H1 (cell line): ENCODE data around the gene MINAR1. TPM values are rescaled to one million over a fixed set of nuclear protein-coding genes. Genes with fewer than 3 reads are reported as not detected.

Experiments
- CTCF ChIA-PET: fragments of 300-600 bp; sonication (Branson Sonifier 250); formaldehyde crosslinking; loops from one replicate; lab custom pipeline; 2021; ENCODE audit not compliant: partially characterized antibody; lab: Charles Lee
- POLR2A ChIA-PET: fragments of 300-600 bp; sonication (Branson Sonifier 250); formaldehyde crosslinking; loops from one replicate; lab custom pipeline; 2021; ENCODE audit warnings: inconsistent platforms; ENCODE audit not compliant: partially characterized antibody; lab: Charles Lee
- DNase-seq, 2 experiments: peaks; one replicate each; pipeline versions ENCODE4 v3.0.0 to v3.0.0-alpha.2; 2010 to 2022; ENCODE audit warnings: low spot score in 2 of 2, low read depth in 1 of 2, mixed read lengths in 1 of 2
- FAIRE-seq: peaks from 2 replicates; lab custom pipeline; 2011; peaks lifted over from hg19 to GRCh38; lab: Jason Lieb, UNC
- H2AFZ ChIP-seq: 2 replicates; pipeline ENCODE4 v1.8.1; 2012; ENCODE audit warnings: low read length, inconsistent platforms
- H2AK5ac ChIP-seq: 2 replicates; pipeline ENCODE4 v1.6.1; 2013; ENCODE audit warnings: low read depth, low read length
- H2BK120ac ChIP-seq: replicated peaks from 2 replicates; pipeline ENCODE3; 2013; ENCODE audit warnings: low read depth, low read length, inconsistent platforms
- H2BK12ac ChIP-seq: 2 replicates; pipeline ENCODE4 v1.6.1; 2013; ENCODE audit warnings: low read depth, low read length
- H2BK15ac ChIP-seq: 2 replicates; pipeline ENCODE4 v1.6.1; 2013; ENCODE audit warnings: low read length
- H2BK20ac ChIP-seq: 2 replicates; pipeline ENCODE4 v1.6.1; 2013; ENCODE audit warnings: low read length
- H2BK5ac ChIP-seq: 2 replicates; pipeline ENCODE4 v1.6.1; 2013; ENCODE audit warnings: low read depth, low read length
- H3K14ac ChIP-seq: 2 replicates; pipeline ENCODE4 v1.6.1; 2013; ENCODE audit warnings: inconsistent platforms; ENCODE audit not compliant: insufficient read length
- H3K18ac ChIP-seq: 2 replicates; pipeline ENCODE4 v1.6.1; 2013; ENCODE audit warnings: low read length; ENCODE audit errors: extremely low read depth
- H3K23ac ChIP-seq: 2 replicates; pipeline ENCODE4 v1.6.1; 2013; ENCODE audit warnings: inconsistent platforms; ENCODE audit not compliant: insufficient read length
- H3K23me2 ChIP-seq: 2 replicates; pipeline ENCODE4 v1.6.1; 2013; ENCODE audit warnings: low read depth, low read length
- H3K27ac ChIP-seq: 2 replicates; pipeline ENCODE4 v1.6.1; 2011; ENCODE audit warnings: low read depth, low read length, inconsistent platforms
- H3K27me3 ChIP-seq, 4 experiments: replicated peaks in 1 of 4; 1 replicate in 1 of 4; 2 replicates in 3 of 4; pipeline versions ENCODE4 v1.6.1 to v1.8.1; 2011 to 2013; ENCODE audit warnings: low read length in 3 of 4, mild to moderate bottlenecking in 3 of 4, inconsistent platforms in 2 of 4, mixed read lengths in 2 of 4, moderate library complexity in 1 of 4; ENCODE audit not compliant: control insufficient read depth in 3 of 4, insufficient read depth in 3 of 4; ENCODE audit errors: extremely low read depth in 1 of 4
- H3K36me3 ChIP-seq, 4 experiments: 2 replicates each; pipeline versions ENCODE4 v1.6.1 to v1.8.1; 2011 to 2013; ENCODE audit warnings: mild to moderate bottlenecking in 4 of 4, low read length in 3 of 4, moderate library complexity in 2 of 4, control low read depth in 1 of 4, inconsistent platforms in 1 of 4; ENCODE audit not compliant: insufficient read depth in 4 of 4, control insufficient read depth in 2 of 4
- H3K4ac ChIP-seq: replicated peaks from 2 replicates; pipeline ENCODE3; 2013; ENCODE audit warnings: low read length, low read depth, mixed read lengths, inconsistent platforms; ENCODE audit not compliant: insufficient read length
- H3K4me1 ChIP-seq, 4 experiments: replicated peaks in 1 of 4; 1 replicate in 1 of 4; 2 replicates in 3 of 4; pipeline versions ENCODE4 v1.6.1 to v1.8.1; 2011 to 2013; ENCODE audit warnings: low read length in 3 of 4, inconsistent platforms in 2 of 4, mixed read lengths in 1 of 4; ENCODE audit not compliant: insufficient read depth in 4 of 4, control insufficient read depth in 3 of 4
- H3K4me2 ChIP-seq, 2 experiments: 2 replicates each; pipeline versions ENCODE4 v1.6.1 to v1.8.1; 2011 to 2013; ENCODE audit warnings: low read depth in 2 of 2, low read length in 2 of 2, control low read depth in 1 of 2, inconsistent platforms in 1 of 2, mild to moderate bottlenecking in 1 of 2; ENCODE audit not compliant: insufficient read depth in 1 of 2
- H3K4me3 ChIP-seq, 4 experiments: fragments of 200-600, 300-600 bp in 1 of 4; sonication (generic), shearing (Covaris generic), sonication (Bioruptor Twin) in 1 of 4; 2 replicates each; pipeline versions ENCODE4 v1.5.1 to v1.8.1; 2011 to 2016; ENCODE audit warnings: low read length in 4 of 4, low read depth in 3 of 4, control low read depth in 2 of 4, inconsistent platforms in 2 of 4, mild to moderate bottlenecking in 2 of 4, mixed read lengths in 1 of 4, moderate library complexity in 1 of 4; ENCODE audit not compliant: insufficient read depth in 2 of 4; ENCODE audit errors: extremely low read depth in 1 of 4
- H3K56ac ChIP-seq: replicated peaks from 2 replicates; pipeline ENCODE3; 2013; ENCODE audit warnings: low read depth, mild to moderate bottlenecking, mixed read lengths, low read length, inconsistent platforms; ENCODE audit not compliant: insufficient read length
- H3K79me1 ChIP-seq: 2 replicates; pipeline ENCODE4 v1.6.1; 2013; ENCODE audit warnings: low read depth, low read length, control low read depth
- H3K79me2 ChIP-seq, 2 experiments: 2 replicates each; pipeline versions ENCODE4 v1.6.1 to v1.8.1; 2012 to 2013; ENCODE audit warnings: low read length in 2 of 2, mild to moderate bottlenecking in 2 of 2, inconsistent platforms in 1 of 2; ENCODE audit not compliant: insufficient read depth in 2 of 2, control insufficient read depth in 1 of 2
- H3K9ac ChIP-seq, 4 experiments: replicated peaks in 1 of 4; 1 replicate in 1 of 4; 2 replicates in 3 of 4; pipeline versions ENCODE4 v1.6.1 to v1.8.1; 2011 to 2013; ENCODE audit warnings: low read depth in 3 of 4, low read length in 3 of 4, control low read depth in 2 of 4, mild to moderate bottlenecking in 2 of 4, moderate library complexity in 2 of 4, inconsistent platforms in 1 of 4; ENCODE audit errors: extremely low read depth in 1 of 4
- H3K9me3 ChIP-seq, 2 experiments: 2 replicates each; pipeline versions ENCODE4 v1.6.1 to v1.8.1; 2012 to 2013; ENCODE audit warnings: mild to moderate bottlenecking in 2 of 2, moderate library complexity in 2 of 2, control low read depth in 1 of 2, inconsistent platforms in 1 of 2, low read depth in 1 of 2, low read length in 1 of 2, mixed read lengths in 1 of 2; ENCODE audit not compliant: insufficient read depth in 2 of 2
- H4K20me1 ChIP-seq, 2 experiments: replicated peaks in 1 of 2; 2 replicates each; pipeline versions ENCODE3 to v1.8.1; 2011 to 2013; ENCODE audit warnings: inconsistent platforms in 2 of 2, low read length in 2 of 2, mild to moderate bottlenecking in 1 of 2; ENCODE audit not compliant: insufficient read depth in 2 of 2, control insufficient read depth in 1 of 2
- H4K5ac ChIP-seq: 2 replicates; pipeline ENCODE4 v1.6.1; 2013; ENCODE audit warnings: low read length, low read depth, mixed read lengths, inconsistent platforms; ENCODE audit not compliant: insufficient read length
- H4K8ac ChIP-seq: 2 replicates; pipeline ENCODE4 v1.8.0; 2013; ENCODE audit warnings: mild to moderate bottlenecking, moderate library complexity, low read length, inconsistent platforms; ENCODE audit not compliant: insufficient read depth; ENCODE audit errors: extremely low read depth
- H4K91ac ChIP-seq: replicated peaks from 2 replicates; pipeline ENCODE3; 2013; ENCODE audit warnings: low read length, mixed read lengths, inconsistent platforms; ENCODE audit not compliant: insufficient read length
- BCL11A ChIP-seq, 2 experiments: IDR thresholded peaks; one replicate each; pipeline ENCODE4 v1.6.1; 2011; ENCODE audit warnings: low read depth in 2 of 2, low read length in 2 of 2, mild to moderate bottlenecking in 2 of 2
- CREB1 ChIP-seq: IDR thresholded peaks from 2 replicates; pipeline ENCODE4 v1.6.1; 2012; ENCODE audit warnings: inconsistent platforms
- JUN ChIP-seq: IDR thresholded peaks from 2 replicates; pipeline ENCODE4 v1.6.1; 2011; ENCODE audit warnings: low read depth, mild to moderate bottlenecking, improper control_type of control experiment, low read length
- SIN3A ChIP-seq, 2 experiments: IDR thresholded peaks in 1 of 2; conservative IDR thresholded peaks in 1 of 2; 2 replicates each; pipeline ENCODE4 v1.6.1; 2011 to 2012; ENCODE audit warnings: low read length in 2 of 2, improper control_type of control experiment in 1 of 2, low read depth in 1 of 2, mild to moderate bottlenecking in 1 of 2
- SP1 ChIP-seq: IDR thresholded peaks from 2 replicates; pipeline ENCODE4 v1.6.1; 2011; ENCODE audit warnings: low read depth, low read length
- TCF12 ChIP-seq: IDR thresholded peaks from 2 replicates; pipeline ENCODE4 v1.6.1; 2011; ENCODE audit warnings: low read depth, mild to moderate bottlenecking, low read length
- WGBS, 2 experiments: shearing (Covaris generic) in 1 of 2; methylation state at CpG; one replicate each; pipeline versions ENCODE4 v1.1.6 to v1.1.7; 2013 to 2015; ENCODE audit warnings: low lambda C conversion rate in 2 of 2, mixed read lengths in 2 of 2, inconsistent platforms in 1 of 2, low coverage in 1 of 2, missing lambda C conversion rate in 1 of 2; ENCODE audit not compliant: insufficient replicate concordance in 2 of 2, insufficient coverage in 1 of 2, insufficient read length in 1 of 2; ENCODE audit errors: extremely low coverage in 1 of 2, missing lambda C conversion rate in 1 of 2; 5-methylcytosine and 5-hydroxymethylcytosine counted together
- polyA plus RNA-seq, 7 experiments: library from polyadenylated mRNA; depleted of rRNA in 3 of 7; stranded (reverse) in 5 of 7; unstranded in 2 of 7; fragments of >200 nt in 5 of 7; fragments of 200-250 nt in 2 of 7; gene quantifications; 1 replicate in 5 of 7; 2 replicates in 1 of 7; 4 replicates in 1 of 7; pipeline versions ENCODE4 v1.2.1 to v1.2.3, GENCODE V29; 2011 to 2013; ENCODE audit warnings: missing spikeins in 2 of 7, mixed read lengths in 2 of 7
- total RNA-seq: library from RNA; stranded (reverse); fragmentation: NEBNext Ultra II Directional; extraction: Animal tissue kit (Norgen Biotek cat#: 25700); gene quantifications from 2 replicates; pipeline ENCODE4 v1.2.1, GENCODE V29; 2021
- TF ChIP-seq, protein P1 (sequence below): IDR thresholded peaks from 2 replicates; pipeline ENCODE4 v1.6.1; 2011; ENCODE audit warnings: low read length, improper control_type of control experiment
- TF ChIP-seq, protein P2 (sequence below), 3 experiments: IDR thresholded peaks; 1 replicate in 2 of 3; 2 replicates in 1 of 3; pipeline versions ENCODE4 v1.5.1 to v1.6.1; 2011; ENCODE audit warnings: low read length in 3 of 3, mild to moderate bottlenecking in 3 of 3, inconsistent platforms in 2 of 3, low read depth in 1 of 3, moderate library complexity in 1 of 3; ENCODE audit not compliant: insufficient read depth in 1 of 3; ENCODE audit errors: control extremely low read depth in 1 of 3

The MINAR1 gene
- total and polyA plus RNA-seq, 2 of the 8 experiments (the other 6 are each of a cell fraction or from before 2014, with no cell fraction given) = 0.17 to 0.67 TPM

DNA sequence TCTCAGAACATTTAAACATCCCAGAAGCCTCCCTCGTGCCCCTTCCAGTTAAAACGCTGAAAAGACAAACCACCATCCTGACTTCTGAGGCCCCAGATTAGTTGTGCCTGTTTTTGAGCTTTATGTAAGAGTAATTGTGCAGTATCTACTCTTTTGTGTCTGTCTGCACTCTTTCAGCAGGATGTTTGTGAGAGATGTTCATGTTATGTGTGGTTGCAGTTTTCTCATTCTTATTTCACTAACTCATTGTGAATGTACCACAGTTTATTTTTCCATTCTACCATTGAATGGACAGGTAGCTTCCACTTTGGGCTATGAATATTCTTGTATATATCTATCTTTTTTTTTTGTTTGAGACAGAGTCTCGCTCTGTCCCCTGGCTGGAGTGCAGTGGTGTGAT, 40.3 kb downstream of the MINAR1 start:
- H2BK20ac ChIP-seq = no peak overlapping the region
- no peak overlapping the region for H2AK5ac ChIP-seq
- H2BK12ac ChIP-seq = no peak overlapping the region
- H4K8ac ChIP-seq = no peak overlapping the region
- DNase-seq (no peak), FAIRE-seq (no peak)
- H4K5ac ChIP-seq = no peak overlapping the region
- CTCF ChIA-PET = interaction anchor here (0.8 to 3.9 kb wide), 5 partner anchors 10 to 132 kb away, joined by 3 to 17 read pairs (median 4); no protein-coding TSS in a partner anchor
- H3K36me3 ChIP-seq = no peaks in the 10 kb centered on the region
- H3K23ac ChIP-seq = no peak overlapping the region
- no peaks in the 10 kb centered on the region for H3K79me2 ChIP-seq
- H2BK5ac ChIP-seq = no peak overlapping the region
- no peaks in the 10 kb centered on the region for H3K79me1 ChIP-seq
- no peak overlapping the region for H2AFZ ChIP-seq
- no peak for TF ChIP-seq CREB1
- TF ChIP-seq JUN = no peak
- TF ChIP-seq, protein P1, sequence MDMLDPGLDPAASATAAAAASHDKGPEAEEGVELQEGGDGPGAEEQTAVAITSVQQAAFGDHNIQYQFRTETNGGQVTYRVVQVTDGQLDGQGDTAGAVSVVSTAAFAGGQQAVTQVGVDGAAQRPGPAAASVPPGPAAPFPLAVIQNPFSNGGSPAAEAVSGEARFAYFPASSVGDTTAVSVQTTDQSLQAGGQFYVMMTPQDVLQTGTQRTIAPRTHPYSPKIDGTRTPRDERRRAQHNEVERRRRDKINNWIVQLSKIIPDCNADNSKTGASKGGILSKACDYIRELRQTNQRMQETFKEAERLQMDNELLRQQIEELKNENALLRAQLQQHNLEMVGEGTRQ = no peak
- no peak for TF ChIP-seq TCF12
- TF ChIP-seq SP1 = no peak
- no peak for TF ChIP-seq BCL11A (IDR thresholded peaks at IDR 0.05; ENCODE audit: low read depth in 2 of 2, low read length in 2 of 2)
- TF ChIP-seq, protein P2, sequence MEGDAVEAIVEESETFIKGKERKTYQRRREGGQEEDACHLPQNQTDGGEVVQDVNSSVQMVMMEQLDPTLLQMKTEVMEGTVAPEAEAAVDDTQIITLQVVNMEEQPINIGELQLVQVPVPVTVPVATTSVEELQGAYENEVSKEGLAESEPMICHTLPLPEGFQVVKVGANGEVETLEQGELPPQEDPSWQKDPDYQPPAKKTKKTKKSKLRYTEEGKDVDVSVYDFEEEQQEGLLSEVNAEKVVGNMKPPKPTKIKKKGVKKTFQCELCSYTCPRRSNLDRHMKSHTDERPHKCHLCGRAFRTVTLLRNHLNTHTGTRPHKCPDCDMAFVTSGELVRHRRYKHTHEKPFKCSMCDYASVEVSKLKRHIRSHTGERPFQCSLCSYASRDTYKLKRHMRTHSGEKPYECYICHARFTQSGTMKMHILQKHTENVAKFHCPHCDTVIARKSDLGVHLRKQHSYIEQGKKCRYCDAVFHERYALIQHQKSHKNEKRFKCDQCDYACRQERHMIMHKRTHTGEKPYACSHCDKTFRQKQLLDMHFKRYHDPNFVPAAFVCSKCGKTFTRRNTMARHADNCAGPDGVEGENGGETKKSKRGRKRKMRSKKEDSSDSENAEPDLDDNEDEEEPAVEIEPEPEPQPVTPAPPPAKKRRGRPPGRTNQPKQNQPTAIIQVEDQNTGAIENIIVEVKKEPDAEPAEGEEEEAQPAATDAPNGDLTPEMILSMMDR (IDR thresholded peaks at IDR 0.05; ENCODE audit: control extremely low read depth in 1 of 3, insufficient read depth in 1 of 3, low read depth in 1 of 3, low read length in 3 of 3) = no peak
- no peak for TF ChIP-seq SIN3A (conservative IDR thresholded peaks at IDR 0.05 in 1 of 2, IDR thresholded peaks at IDR 0.05 in 1 of 2; ENCODE audit: low read depth in 1 of 2, low read length in 2 of 2)
- no peak overlapping the region for H3K14ac ChIP-seq
- no peaks in the 10 kb centered on the region for H4K20me1 ChIP-seq
- H3K4me2 ChIP-seq = no peak overlapping the region
- no peak overlapping the region for H3K9ac ChIP-seq
- 85% methylated on average over 3 of the region's 3 CpGs; no CpG with 5 or more reads in 1 of the 2 experiments for whole genome bisulfite sequencing, 2 experiments
- no peak overlapping the region for H3K4ac ChIP-seq
- H3K9me3 ChIP-seq = no peaks in the 10 kb centered on the region
- no peak overlapping the region for H2BK15ac ChIP-seq
- H4K91ac ChIP-seq = no peak overlapping the region
- no peaks in the 10 kb centered on the region for H3K4me1 ChIP-seq
- H3K27ac ChIP-seq = no peak overlapping the region
- H3K27me3 ChIP-seq = no peaks in the 10 kb centered on the region
- no peak overlapping the region for H3K56ac ChIP-seq
- H3K18ac ChIP-seq = no peak overlapping the region
- no peaks in the 10 kb centered on the region for H3K23me2 ChIP-seq
- H2BK120ac ChIP-seq = no peak overlapping the region
- no peak overlapping the region for H3K4me3 ChIP-seq
- POLR2A ChIA-PET = no interaction called here
